Measurements from ENCODE around the gene GPATCH1.
A peak's percentile ranks its signal among the peaks of the same experiment; 100 is the strongest.
"Not testable (repeated sequence)": the region's sequence is repeated elsewhere in the genome, so short reads cannot be mapped to it uniquely, and the experiment has no call there.

Gene GPATCH1, protein sequence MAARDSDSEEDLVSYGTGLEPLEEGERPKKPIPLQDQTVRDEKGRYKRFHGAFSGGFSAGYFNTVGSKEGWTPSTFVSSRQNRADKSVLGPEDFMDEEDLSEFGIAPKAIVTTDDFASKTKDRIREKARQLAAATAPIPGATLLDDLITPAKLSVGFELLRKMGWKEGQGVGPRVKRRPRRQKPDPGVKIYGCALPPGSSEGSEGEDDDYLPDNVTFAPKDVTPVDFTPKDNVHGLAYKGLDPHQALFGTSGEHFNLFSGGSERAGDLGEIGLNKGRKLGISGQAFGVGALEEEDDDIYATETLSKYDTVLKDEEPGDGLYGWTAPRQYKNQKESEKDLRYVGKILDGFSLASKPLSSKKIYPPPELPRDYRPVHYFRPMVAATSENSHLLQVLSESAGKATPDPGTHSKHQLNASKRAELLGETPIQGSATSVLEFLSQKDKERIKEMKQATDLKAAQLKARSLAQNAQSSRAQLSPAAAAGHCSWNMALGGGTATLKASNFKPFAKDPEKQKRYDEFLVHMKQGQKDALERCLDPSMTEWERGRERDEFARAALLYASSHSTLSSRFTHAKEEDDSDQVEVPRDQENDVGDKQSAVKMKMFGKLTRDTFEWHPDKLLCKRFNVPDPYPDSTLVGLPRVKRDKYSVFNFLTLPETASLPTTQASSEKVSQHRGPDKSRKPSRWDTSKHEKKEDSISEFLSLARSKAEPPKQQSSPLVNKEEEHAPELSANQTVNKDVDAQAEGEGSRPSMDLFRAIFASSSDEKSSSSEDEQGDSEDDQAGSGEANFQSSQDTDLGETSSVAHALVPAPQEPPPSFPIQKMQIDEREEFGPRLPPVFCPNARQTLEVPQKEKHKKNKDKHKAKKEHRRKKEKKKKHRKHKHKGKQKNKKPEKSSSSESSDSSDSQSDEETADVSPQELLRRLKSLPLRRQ

GRCh38 chr19:33080761-33081681, at the start of gene GPATCH1:
Gene GPATCH1 (plus strand): TSS chr19:33081181. CDS start chr19:33081194, 13 bp downstream.
- Histone ChIP-seq H3K4me1 (ENCODE audit: control insufficient read depth in 1 of 2, insufficient read depth in 2 of 2, low read length in 2 of 2) (peaks cover 0 to 12% of the 10 kb centered on the region in 2 donors), H3K27me3 (ENCODE audit: low read depth, low read length) (no peaks in the 10 kb centered on the region), H3K36me3 (ENCODE audit: control insufficient read depth in 1 of 2, insufficient read depth in 2 of 2, low read length in 2 of 2) (no peaks in the 10 kb centered on the region), H3K9me3 (ENCODE audit: control insufficient read depth in 1 of 2, low read length in 2 of 2) (no peaks in the 10 kb centered on the region), H3K4me3 (ENCODE audit: low read depth in 1 of 2, low read length in 2 of 2) (peak within 1 kb of the TSS; percentile 93 to 99), H3K27ac (ENCODE audit: low read length) (peak within 1 kb of the TSS; percentile 83)

DNA sequence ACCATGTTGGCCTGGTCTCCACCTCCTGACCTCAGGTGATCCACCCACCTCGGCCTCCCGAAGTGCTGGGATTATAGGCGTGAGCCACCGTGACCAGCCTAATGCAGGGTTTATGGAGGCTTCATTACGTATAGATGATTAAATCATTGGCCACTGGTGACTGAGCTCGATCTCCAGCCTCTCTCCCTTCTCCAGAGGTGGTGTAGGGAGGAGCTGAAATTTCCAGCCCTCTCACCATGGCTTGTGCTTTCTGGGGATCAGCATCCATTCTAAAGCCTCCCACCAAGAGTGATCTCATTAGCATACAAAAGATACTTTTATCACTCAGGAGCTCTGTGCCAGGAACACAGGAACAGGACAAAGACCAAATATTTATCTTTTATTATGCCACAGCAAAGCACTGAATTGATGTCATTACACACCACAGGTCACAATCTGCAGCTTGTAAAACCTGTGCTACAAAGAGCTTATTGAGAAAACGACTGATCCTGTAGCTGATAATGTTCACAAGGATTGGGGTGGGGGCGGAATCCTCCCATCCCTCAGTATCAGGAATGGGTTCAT, 48.7 kb upstream of the GPATCH1 start:
- Histone ChIP-seq H3K9me3 (ENCODE audit: control insufficient read depth in 1 of 2, low read length in 2 of 2) (peaks cover 0 to 4% of the 10 kb centered on the region in 2 donors), H3K27me3 (ENCODE audit: low read depth, low read length) (no peaks in the 10 kb centered on the region), H3K4me3 (ENCODE audit: low read depth in 1 of 2, low read length in 2 of 2) (no peak overlapping the region), H3K36me3 (ENCODE audit: control insufficient read depth in 1 of 2, insufficient read depth in 2 of 2, low read length in 2 of 2) (no peaks in the 10 kb centered on the region), H3K4me1 (ENCODE audit: control insufficient read depth in 1 of 2, insufficient read depth in 2 of 2, low read length in 2 of 2) (no peaks in the 10 kb centered on the region), H3K27ac (ENCODE audit: low read length) (peak overlapping the region; percentile 75)

GRCh38 chr19:33035461-33035860, 45.5 kb upstream of the GPATCH1 start:
- no peak overlapping the region for H3K27ac ChIP-seq (ENCODE audit: low read length)
- H3K27me3 ChIP-seq (ENCODE audit: low read depth, low read length), result no peaks in the 10 kb centered on the region
- no peaks in the 10 kb centered on the region for H3K4me1 ChIP-seq (ENCODE audit: control insufficient read depth in 1 of 2, insufficient read depth in 2 of 2, low read length in 2 of 2)
- H3K36me3 ChIP-seq (ENCODE audit: control insufficient read depth in 1 of 2, insufficient read depth in 2 of 2, low read length in 2 of 2), result no peaks in the 10 kb centered on the region
- no peaks in the 10 kb centered on the region for H3K9me3 ChIP-seq (ENCODE audit: control insufficient read depth in 1 of 2, low read length in 2 of 2)
- H3K4me3 ChIP-seq (ENCODE audit: low read depth in 1 of 2, low read length in 2 of 2), result no peak overlapping the region

DNA sequence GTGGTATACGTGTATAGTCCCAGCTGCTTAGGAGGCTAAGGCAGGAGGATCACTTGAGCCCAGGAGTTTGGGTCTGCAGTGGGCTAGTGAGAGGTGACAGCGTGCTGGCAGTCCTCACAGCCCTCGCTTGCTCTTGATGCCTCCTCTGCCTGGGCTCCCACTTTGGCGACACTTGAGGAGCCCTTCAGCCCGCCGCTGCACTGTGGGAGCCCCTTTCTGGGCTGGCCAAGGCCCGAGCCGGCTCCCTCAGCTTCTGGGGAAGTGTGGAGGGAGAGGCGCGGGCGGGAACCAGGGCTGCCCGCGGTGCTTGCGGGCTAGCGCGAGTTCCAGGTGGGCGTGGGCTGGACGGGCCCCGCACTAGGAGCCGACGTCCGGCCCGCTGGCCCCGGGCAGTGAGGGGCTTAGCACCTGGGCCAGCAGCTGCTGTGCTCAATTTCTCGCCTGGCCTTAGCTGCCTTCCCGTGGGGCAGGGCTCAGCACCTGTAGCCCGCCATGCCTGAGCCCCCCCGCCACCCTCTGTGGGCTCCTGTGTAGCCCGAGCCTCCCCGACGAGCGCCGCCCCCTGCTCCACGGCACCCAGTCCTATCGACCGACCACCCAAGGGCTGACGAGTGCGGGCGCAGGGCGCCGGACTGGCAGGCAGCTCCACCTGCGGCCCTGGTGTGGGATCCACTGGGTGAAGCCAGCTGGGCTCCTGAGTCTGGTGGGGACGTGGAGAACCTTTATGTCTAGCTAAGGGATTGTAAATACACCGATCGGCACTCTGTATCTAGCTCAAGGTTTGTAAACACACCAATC, 44.4 kb upstream of the GPATCH1 start:
- H3K27me3 ChIP-seq (ENCODE audit: low read depth, low read length); H3K27ac ChIP-seq (ENCODE audit: low read length); H3K9me3 ChIP-seq (ENCODE audit: control insufficient read depth in 1 of 2, low read length in 2 of 2); H3K4me1 ChIP-seq (ENCODE audit: control insufficient read depth in 1 of 2, insufficient read depth in 2 of 2, low read length in 2 of 2); H3K36me3 ChIP-seq (ENCODE audit: control insufficient read depth in 1 of 2, insufficient read depth in 2 of 2, low read length in 2 of 2); H3K4me3 ChIP-seq (ENCODE audit: low read depth in 1 of 2, low read length in 2 of 2): not testable (repeated sequence)

DNA sequence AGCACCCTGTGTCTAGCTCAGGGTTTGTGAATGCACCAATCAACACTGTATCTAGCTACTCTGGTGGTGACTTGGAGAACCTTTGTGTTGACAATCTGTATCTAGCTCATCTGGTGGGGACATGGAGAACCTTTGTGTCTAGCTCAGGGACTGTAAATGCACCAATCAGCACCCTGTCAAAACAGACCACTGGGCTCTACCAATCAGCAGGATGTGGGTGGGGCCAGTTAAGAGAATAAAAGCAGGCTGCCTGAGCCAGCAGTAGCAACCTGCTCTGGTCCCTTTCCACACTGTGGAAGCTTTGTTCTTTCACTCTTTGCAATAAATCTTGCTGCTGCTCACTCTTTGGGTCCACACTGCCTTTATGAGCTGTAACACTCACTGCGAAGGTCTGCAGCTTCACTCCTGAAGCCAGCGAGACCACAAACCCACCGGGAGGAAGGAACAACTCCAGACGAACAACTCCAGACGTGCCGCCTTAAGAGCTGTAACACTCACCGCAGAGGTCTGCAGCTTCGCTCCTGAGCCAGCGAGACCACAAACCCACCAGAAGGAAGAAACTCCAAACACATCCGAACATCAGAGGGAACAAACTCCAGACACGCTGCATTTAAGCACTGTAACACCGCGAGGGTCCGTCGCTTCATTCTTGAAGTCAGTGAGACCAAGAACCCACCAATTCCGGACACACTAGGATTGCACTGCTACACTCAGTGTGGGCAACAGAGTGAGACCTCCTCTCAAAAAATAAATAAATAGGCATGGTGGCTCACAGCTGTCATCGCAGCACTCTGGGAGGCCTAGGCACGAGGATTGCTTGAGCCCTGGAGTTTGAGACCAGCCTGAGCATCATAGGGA, 43.6 kb upstream of the GPATCH1 start:
- H3K9me3 ChIP-seq (ENCODE audit: control insufficient read depth in 1 of 2, low read length in 2 of 2); H3K27ac ChIP-seq (ENCODE audit: low read length); H3K36me3 ChIP-seq (ENCODE audit: control insufficient read depth in 1 of 2, insufficient read depth in 2 of 2, low read length in 2 of 2); H3K27me3 ChIP-seq (ENCODE audit: low read depth, low read length); H3K4me1 ChIP-seq (ENCODE audit: control insufficient read depth in 1 of 2, insufficient read depth in 2 of 2, low read length in 2 of 2); H3K4me3 ChIP-seq (ENCODE audit: low read depth in 1 of 2, low read length in 2 of 2): not testable (repeated sequence)

DNA sequence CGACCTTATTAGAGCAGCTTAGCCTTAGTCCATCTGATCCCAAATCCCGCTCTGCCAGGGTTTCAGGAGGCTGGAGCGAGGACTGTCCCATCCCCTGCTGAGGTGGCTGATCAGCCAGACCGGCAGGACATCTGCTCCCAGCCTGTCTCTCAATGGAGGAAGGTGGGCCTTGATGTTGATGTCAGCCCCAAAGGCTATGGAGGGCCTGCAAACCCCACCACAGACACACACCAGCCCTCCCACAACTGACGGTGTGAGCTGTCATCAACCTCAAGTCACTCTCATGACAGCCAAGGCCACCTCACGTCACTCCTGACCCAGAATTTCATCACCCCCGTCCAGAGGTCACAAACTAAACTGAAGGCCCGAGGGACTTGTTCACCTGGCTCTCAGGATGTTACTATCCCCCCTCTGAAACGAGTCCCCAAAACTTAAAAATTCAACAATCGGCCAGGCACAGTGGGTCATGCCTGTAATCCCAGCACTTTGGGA, 41.8 kb upstream of the GPATCH1 start:
- H3K4me1 ChIP-seq (ENCODE audit: control insufficient read depth in 1 of 2, insufficient read depth in 2 of 2, low read length in 2 of 2), result no peaks in the 10 kb centered on the region
- no peak overlapping the region for H3K4me3 ChIP-seq (ENCODE audit: low read depth in 1 of 2, low read length in 2 of 2)

GRCh38 chr19:33039815-33040214, 41.2 kb upstream of the GPATCH1 start:
- no peaks in the 10 kb centered on the region for H3K4me1 ChIP-seq (ENCODE audit: control insufficient read depth in 1 of 2, insufficient read depth in 2 of 2, low read length in 2 of 2)
- no peaks in the 10 kb centered on the region for H3K27me3 ChIP-seq (ENCODE audit: low read depth, low read length)
- H3K4me3 ChIP-seq (ENCODE audit: low read depth in 1 of 2, low read length in 2 of 2), result no peak overlapping the region
- H3K9me3 ChIP-seq (ENCODE audit: control insufficient read depth in 1 of 2, low read length in 2 of 2), result peaks cover 0 to 2% of the 10 kb centered on the region in 2 donors
- H3K36me3 ChIP-seq (ENCODE audit: control insufficient read depth in 1 of 2, insufficient read depth in 2 of 2, low read length in 2 of 2), result peaks cover 0 to 4% of the 10 kb centered on the region in 2 donors
- no peak overlapping the region for H3K27ac ChIP-seq (ENCODE audit: low read length)

More for the DNA sequence above, 41.8 kb upstream of the GPATCH1 start:
- Histone ChIP-seq H3K9me3 (ENCODE audit: control insufficient read depth in 1 of 2, low read length in 2 of 2) (peaks cover 0 to 2% of the 10 kb centered on the region in 2 donors), H3K27ac (ENCODE audit: low read length) (no peak overlapping the region), H3K27me3 (ENCODE audit: low read depth, low read length) (no peaks in the 10 kb centered on the region), H3K36me3 (ENCODE audit: control insufficient read depth in 1 of 2, insufficient read depth in 2 of 2, low read length in 2 of 2) (peaks cover 0 to 4% of the 10 kb centered on the region in 2 donors)

GRCh38 chr19:33040994-33041827, 39.8 kb upstream of the GPATCH1 start:
- H3K4me3 ChIP-seq (ENCODE audit: low read depth in 1 of 2, low read length in 2 of 2), result no peak overlapping the region
- peaks cover 0 to 4% of the 10 kb centered on the region in 2 donors for H3K36me3 ChIP-seq (ENCODE audit: control insufficient read depth in 1 of 2, insufficient read depth in 2 of 2, low read length in 2 of 2)
- no peaks in the 10 kb centered on the region for H3K27me3 ChIP-seq (ENCODE audit: low read depth, low read length)
- peaks cover 0 to 2% of the 10 kb centered on the region in 2 donors for H3K9me3 ChIP-seq (ENCODE audit: control insufficient read depth in 1 of 2, low read length in 2 of 2)
- peak overlapping the region; percentile 64 for H3K27ac ChIP-seq (ENCODE audit: low read length)
- H3K4me1 ChIP-seq (ENCODE audit: control insufficient read depth in 1 of 2, insufficient read depth in 2 of 2, low read length in 2 of 2), result no peaks in the 10 kb centered on the region

GRCh38 chr19:33041828-33042160, 39.2 kb upstream of the GPATCH1 start:
- H3K9me3 ChIP-seq (ENCODE audit: control insufficient read depth in 1 of 2, low read length in 2 of 2); H3K4me1 ChIP-seq (ENCODE audit: control insufficient read depth in 1 of 2, insufficient read depth in 2 of 2, low read length in 2 of 2); H3K27me3 ChIP-seq (ENCODE audit: low read depth, low read length); H3K36me3 ChIP-seq (ENCODE audit: control insufficient read depth in 1 of 2, insufficient read depth in 2 of 2, low read length in 2 of 2); H3K4me3 ChIP-seq (ENCODE audit: low read depth in 1 of 2, low read length in 2 of 2): not testable (repeated sequence)
- H3K27ac ChIP-seq (ENCODE audit: low read length), result peak overlapping the region; percentile 64
